Activated T-helper 1 cell treated with anti-CD3 and anti-CD28 coated beads, Interleukin-2, amount 50 U/mL, for 16 hours (primary cell): ENCODE measurements around the gene HOPX.
"Not testable (repeated sequence)": the region's sequence is repeated elsewhere in the genome, so short reads cannot be mapped to it uniquely, and the experiment has no call there.

ENCODE experiments used
- DNase-seq, 2 donors: peaks; one replicate each; pipeline ENCODE4 v3.0.0-alpha.2; 2020; ENCODE audit warnings: low read depth in 1 of 2, low spot score in 1 of 2

The HOPX gene

GRCh38 chr4:56655627-56656345, 25.3 kb downstream of the HOPX start:
- peak in 1 of 2 donors; percentile 6 for DNase-seq

DNA sequence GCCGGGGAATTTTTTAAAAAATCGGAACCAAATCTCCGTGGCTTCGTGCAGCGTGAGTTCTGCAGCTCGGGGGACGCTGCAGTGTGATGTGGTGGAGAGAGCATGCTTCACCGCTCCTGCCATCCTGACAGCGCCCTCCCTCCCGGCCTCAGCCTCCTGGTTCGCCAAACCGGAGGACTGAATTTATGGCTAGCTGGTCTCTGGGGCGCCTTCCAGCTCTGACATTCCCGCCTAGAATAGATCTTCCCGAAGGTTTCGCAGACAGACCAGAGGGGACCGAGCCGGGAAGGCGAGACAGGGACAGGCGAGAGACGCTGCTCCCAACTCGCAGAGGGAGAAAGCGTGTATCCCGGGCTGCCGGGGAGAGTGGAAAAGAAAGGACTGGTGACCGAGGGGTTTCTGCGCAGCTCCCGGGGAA, 25.9 kb downstream of the HOPX start:
- DNase-seq: no peak

GRCh38 chr4:56654238-56654632, 26.9 kb downstream of the HOPX start:
- no peak for DNase-seq

DNA sequence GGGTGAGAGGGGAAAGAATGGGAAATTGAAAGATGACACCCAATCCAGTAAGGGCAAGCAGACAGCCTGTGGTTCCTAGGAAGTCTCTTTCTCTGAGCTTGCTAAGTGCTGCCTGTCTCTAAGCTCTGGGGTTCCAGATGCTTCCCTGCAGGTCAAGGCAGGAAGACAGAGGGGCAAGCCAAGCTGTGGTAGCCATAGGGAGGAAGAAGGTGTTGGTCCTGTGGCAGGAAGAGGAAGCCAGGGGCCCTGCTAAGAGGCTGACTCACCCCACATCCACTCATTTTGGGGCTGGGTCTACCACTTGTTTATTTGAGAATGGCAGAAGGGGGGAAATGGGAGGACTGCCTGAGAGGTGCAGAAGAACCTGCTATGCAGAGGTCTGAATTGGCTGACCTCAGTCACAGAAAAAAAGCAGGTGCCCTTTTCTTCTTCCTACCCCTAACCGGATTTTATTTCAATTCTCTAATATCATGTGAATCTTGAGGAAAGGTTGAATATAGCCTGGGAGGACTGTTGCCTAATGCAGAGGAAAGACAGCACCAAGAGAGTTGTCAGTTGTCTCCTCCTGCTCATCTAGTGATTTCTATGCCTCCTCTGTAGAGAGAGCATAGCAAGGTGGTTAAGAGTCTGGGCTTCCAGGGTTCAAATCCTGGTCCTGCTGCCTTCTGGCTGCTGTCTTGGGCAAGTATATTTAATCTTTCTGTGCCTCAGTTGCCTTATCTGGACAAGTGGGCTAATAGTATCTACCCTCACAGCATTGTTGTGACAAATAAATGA, 27.4 kb downstream of the HOPX start:
- DNase-seq: no peak

DNA sequence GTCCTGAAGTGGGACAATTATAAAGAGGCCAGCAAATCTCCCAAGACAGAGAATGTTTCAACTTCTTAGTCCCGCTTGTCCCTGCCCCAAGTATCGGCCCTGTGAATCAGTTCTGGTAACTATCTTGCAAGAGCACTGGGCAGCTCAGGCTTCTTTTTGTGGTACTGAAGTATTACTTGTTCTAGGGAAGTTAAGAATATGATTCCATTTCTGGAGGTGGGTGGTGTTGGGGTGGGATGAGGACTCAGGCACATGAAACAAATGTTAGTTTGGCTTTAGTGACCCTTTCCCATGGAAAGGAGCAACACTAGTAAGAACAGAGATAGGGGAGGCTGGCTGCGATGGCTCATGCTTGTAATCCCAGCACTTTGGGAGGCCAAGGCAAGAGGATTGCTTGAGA, 28.9 kb downstream of the HOPX start:
- DNase-seq: no peak

GRCh38 chr4:56651056-56651350, 30.1 kb downstream of the HOPX start:
- no peak for DNase-seq

DNA sequence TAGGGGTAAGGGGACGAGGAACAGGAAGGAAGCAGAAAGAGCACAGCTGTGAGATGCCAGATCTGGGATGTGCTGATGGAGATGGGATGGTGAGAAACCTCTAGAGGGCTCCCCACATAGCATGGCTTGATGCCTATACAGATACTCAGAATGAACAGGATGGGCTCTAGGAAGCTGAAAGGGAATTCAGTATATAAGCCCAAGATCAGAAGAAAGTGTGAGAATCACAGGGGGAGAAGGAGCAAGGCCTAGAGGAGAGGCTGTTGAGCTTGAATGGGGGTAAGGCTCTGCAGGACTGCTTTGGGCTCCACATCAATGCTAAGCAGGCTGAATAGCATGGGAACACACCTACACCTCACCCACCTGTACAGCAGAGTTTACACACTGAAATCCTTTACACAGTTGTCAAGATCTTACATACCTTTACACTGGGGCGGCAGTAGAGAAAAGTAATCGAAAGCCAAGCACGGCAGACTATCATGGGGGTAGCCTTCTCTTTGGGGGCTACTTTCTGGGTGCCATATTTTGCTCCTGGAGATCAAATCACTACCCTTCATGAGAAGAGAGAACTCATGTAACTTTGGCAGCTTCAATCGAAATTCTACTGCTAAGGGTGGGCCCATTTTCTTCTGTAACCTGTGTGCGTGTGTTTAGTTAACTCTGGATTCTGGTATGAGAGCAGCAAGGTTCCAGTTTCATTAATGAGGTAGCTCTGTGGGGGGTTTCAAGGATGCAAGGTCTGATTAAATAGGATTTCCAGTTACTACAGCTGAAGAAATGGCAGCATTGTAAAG, 30.6 kb downstream of the HOPX start:
- no peak for DNase-seq

DNA sequence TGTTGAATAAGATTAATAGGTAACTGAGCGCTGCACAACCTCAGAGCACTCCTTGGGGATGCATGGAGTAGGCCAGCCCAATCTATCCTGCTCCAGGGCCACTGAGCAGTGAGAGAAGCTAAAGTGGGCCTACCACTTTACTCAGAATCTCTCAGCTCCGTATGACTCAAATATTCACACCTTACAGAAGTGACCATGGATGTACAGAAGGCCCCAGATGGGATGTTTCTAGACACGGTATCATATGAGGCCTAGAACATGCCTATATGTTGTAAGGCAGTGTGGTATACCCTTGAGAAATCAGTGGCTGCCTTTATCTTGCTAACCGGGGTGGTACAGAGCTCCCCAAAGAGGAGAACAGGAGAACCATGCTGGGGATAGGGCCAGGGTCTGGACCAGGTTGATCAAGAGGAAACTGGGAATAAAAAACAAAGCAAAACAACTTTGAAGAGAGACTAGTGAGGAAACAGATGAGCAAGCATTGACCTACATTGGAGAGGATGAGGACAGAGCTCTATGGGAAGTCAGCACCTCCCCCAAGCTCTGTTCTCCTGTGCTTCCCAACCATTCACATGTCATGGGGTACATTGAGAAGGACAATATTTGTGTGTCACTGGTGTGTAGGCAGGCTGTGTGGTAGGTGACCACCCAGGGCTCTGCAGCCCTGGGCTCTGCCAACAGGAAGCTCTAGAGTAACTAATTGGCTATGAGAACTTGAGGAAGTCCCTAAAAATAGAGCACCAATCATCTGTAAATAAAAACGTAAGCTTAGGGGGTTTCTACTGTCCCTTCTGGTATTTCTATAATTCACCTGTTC, 31.4 kb downstream of the HOPX start:
- no peak for DNase-seq

DNA sequence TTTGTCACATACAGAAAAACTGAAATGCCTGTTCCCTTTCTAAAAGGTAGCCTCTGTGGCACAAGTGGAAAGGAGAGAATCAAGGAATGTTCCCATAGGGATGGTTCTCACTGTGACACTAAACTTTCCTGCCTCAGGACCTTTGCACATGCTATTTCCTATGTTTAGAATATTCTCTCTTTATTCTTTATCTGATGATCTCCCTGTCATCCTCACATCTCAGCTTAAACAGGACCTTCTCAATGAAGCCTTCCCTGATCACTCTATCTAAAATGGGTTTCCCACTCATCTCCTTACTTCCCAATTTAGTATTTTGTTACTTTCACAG, 32.3 kb downstream of the HOPX start:
- no peak for DNase-seq

GRCh38 chr4:56648021-56648823, 32.9 kb downstream of the HOPX start:
- no peak for DNase-seq

DNA sequence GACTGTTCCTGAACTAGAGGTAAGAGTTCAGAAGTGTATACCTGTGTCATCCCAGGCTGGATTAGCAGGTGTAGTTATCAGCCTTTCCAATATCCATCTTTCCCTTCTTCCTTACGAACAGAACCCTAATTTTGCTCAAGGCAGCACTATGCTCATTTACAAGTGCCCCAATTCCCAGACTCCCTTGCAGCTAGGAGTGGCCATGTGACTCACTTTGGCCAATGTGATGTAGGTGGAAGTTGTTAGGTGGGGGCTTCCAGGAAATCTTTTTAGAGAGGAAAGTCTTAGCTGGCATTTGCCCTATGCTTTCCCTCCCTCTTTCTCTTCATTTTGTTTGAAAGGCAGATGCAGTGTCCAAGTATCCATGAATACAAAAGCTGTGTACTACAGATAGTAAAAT, 34.8 kb downstream of the HOPX start:
- no peak for DNase-seq

GRCh38 chr4:56643596-56643995, 37.5 kb downstream of the HOPX start:
- no peak for DNase-seq

GRCh38 chr4:56641494-56642051, 39.5 kb downstream of the HOPX start:
- DNase-seq: no peak

DNA sequence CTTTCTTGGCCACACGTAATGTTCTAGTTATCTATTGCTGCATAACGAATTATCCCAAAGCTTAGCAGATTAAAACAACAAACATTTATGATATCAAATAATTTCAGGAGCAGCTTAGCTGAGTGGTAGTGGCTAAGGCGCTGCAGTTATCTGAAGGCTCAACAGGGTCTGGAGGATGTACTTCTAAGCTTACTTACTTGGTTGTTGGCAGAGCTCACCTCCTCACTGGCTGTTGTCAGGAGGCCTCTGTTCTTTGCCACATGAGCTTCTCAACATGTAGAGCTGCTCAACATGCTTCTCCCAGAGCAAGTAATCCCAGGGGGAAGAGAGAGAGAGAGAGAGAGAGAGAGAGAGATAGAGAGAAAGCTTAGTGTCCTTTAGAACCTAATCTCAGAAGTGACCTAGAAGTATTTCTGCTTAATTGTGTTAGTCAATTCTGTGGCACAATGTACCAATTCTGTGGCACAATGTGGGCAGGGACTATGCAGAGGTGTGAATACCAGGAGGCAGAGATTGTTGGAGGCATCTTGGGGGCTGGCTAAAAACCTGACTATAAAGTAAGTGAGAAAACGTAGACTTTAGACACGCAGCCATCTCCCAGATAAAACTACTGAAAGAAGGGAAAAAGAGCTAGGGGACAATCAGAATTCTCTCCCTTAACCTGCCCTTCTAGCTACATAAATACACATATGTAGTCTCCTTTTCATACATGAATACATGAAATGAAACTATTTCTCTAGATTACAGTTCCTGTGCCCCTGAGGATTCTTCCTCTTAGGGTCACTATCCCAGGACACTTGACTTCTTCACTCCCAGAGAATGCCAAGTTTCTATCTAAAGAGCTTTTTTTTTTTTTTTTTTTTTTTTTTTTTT, 40.2 kb downstream of the HOPX start:
- DNase-seq: no peak

DNA sequence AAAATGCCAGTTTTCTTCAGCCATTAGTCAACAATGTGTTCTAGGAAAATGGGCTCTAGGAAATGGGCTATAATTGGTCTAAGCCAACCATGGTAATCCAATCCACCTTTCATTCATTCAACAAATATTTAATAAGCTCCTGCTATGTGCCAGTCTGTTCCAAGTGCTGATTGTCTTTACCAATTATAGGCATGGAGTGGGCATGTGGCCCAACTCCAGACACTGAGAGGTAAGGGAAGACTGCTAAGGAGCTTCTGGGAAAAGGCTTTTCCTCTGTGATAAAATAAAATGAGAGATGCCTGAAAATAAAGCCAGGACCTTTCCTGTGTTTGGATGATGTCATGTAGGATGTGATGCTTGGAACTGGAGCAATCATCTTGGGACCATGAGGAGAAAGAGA, 43.3 kb downstream of the HOPX start:
- DNase-seq: no peak

DNA sequence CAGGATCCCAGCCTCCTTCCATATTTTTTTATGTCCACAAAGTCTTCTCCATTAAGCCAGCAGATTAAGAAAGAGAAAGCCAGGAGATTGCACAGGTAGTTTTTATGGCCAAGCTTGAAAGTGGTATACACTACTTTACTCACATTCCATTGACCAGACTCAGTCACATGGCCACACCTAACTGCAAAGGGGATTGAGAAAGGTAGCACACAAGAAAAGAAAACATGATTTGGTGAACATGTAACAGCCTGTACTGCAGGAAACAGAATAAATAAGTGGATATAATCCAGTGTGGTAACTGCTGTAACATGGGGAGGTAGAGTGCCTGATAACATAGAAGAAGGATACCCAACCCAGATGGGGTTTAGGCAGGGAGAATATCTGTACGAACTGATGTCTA, 43.9 kb downstream of the HOPX start:
- DNase-seq: no peak

DNA sequence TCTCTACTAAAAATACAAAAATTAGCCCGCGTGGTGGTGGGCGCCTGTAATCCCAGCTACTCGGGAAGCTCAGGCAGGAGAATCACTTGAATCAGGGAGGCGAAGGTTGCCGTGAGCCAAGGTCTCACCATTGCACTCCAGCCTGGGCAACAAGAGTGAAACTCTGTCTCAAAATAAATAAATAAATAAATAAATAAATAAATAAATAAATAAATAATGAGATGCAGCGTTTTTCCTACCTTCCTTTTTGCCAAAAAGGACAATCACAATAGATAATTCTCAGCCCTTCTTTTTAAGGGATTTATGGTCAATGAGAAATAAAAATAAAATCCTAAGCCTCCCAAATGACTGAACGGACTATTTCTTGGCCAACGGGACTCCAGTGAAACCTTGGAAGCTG, 46.1 kb downstream of the HOPX start:
- DNase-seq: not testable (repeated sequence)

DNA sequence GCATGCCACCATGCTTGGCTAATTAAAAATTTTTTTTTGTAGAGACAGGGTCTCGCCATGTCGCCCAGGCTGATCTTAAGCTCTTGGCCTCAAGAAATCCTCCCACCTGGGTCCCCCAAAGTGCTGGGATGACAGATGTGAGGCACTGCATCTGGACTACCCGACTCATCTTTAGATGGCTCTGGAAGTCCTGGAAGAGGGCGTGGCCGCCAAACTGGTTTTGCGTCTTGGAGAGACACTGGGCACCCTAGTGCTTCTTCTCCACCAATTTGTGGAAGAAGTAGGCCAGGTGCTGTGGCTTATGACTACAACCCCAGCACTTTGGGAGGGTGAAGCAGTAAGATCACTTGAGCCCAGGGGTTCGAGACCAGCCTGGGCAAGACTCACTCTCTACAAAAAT, 47.6 kb downstream of the HOPX start:
- DNase-seq: no peak

DNA sequence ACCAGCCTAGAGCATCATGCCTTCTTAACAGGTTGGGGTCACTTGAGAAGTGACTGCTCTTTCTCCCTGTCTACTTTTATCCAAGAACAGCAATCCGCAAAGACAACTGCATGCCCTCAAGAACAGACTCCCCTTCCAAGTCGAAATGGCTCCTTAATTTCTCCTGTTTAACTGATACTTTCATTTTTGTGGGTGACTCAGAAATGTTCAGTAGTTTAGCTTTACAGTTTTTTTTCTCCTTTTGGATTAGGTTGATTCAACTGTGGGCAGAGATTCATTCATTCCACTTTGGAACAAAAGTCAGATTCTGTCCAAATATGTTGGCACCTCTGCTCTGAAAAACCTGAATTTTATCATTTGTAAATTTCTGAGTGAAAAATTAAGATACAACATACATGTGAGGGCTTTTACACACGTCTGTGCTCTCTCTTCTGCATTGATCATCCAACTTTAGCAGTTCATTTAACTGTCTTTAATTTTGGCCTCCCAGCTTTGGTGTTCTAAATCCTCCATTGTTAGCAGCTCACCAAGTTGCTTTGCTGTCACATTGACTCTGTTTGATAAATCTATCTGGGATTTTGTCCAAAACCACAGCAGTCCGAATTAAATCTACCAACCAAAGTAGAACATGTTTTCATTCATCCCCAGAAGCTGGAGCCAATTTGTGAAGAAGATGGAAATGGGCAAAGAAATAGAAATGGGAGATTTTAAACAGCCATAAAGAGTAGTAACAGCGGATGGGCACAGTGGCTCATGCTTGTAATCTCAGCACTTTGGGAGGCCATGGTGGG, 50.0 kb downstream of the HOPX start:
- no peak for DNase-seq
